ENCODE results near the gene RND1.

DNA sequence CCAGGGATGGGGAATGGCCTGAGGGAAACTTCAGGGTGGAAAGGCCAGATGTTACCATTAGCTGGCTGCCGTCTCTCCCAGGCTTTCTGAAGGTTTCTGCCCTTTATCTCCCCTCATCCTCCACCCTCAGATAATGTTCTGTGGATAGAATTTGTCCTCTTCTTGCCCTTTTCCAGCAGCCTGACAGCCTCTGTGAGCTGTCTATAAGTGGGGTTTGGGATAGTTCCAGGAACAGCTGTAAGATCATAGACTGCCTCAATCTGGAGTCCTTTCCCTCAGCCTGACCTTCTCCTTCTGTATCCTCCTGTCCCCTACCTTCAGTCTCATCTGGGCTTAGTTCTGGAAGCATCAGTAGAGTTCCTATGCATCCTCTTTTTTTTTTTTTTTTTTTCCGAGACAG lies 2.8 kb upstream of the RND1 start:
- TF ChIP-seq POLR2A (IDR thresholded peaks at IDR 0.05; ENCODE audit: low read depth, low read length) = no peak
- TF ChIP-seq POLR2AphosphoS5 (IDR thresholded peaks at IDR 0.05; ENCODE audit: low read depth, low read length) = no peak

Measured in GM12891 (cell line).